SK-N-SH (cell line): ENCODE results near the gene CYP2W1. TPM values are rescaled to one million over a fixed set of nuclear protein-coding genes. Genes with fewer than 3 reads are reported as not detected.
A peak's percentile ranks its signal among the peaks of the same experiment; 100 is the strongest.

Experiments used
- CTCF ChIA-PET: fragments of 300-600, 350-600 bp; formaldehyde crosslinking; extraction: SDS; loops from one replicate; lab custom pipeline; 2021; lab: Yijun Ruan, JAX
- POLR2A ChIA-PET: fragments of 350-600 bp; sonication (Branson Sonifier 250); formaldehyde crosslinking; extraction: SDS; loops from one replicate; lab custom pipeline; 2020; ENCODE audit warnings: antibody characterized with exemption, inconsistent platforms; lab: Yijun Ruan, JAX
- DNase-seq: peaks from one replicate; pipeline ENCODE4 v3.0.0; 2012
- H2AFZ ChIP-seq: fragments of 200-600 bp; sonication (generic); 2 replicates; pipeline ENCODE4 v1.8.1; 2016; ENCODE audit warnings: antibody characterized with exemption, mild to moderate bottlenecking, low read depth
- H3F3A ChIP-seq: fragments of 200-600 bp; sonication (generic); replicated peaks from 2 replicates; pipeline ENCODE3; 2016; ENCODE audit warnings: antibody characterized with exemption, mild to moderate bottlenecking; ENCODE audit not compliant: insufficient read depth
- H3K27ac ChIP-seq, 2 experiments: fragments of 200-500 bp in 1 of 2; fragments of 200-600 bp in 1 of 2; sonication (Bioruptor generic) in 1 of 2; sonication (generic), shearing (Covaris generic) in 1 of 2; 2 replicates each; pipeline versions ENCODE4 v1.5.1 to v1.6.1; 2014 to 2016; ENCODE audit warnings: low read depth in 2 of 2, inconsistent platforms in 1 of 2, low read length in 1 of 2, mild to moderate bottlenecking in 1 of 2, mixed read lengths in 1 of 2
- H3K27me3 ChIP-seq: fragments of 200-600 bp; sonication (generic), shearing (Covaris generic); 2 replicates; pipeline ENCODE4 v1.6.1; 2016; ENCODE audit warnings: mixed run types; ENCODE audit not compliant: insufficient read depth
- H3K36me3 ChIP-seq, 2 experiments: fragments of 200-500 bp in 1 of 2; fragments of 200-600 bp in 1 of 2; sonication (Bioruptor generic) in 1 of 2; sonication (generic) in 1 of 2; replicated peaks in 1 of 2; 2 replicates each; pipeline versions ENCODE3 to v1.5.1; 2014 to 2016; ENCODE audit warnings: low read length in 1 of 2, mild to moderate bottlenecking in 1 of 2; ENCODE audit not compliant: insufficient read depth in 2 of 2, control insufficient read depth in 1 of 2
- H3K4me1 ChIP-seq, 2 experiments: fragments of 200-500 bp in 1 of 2; fragments of 200-600 bp in 1 of 2; sonication (Bioruptor generic) in 1 of 2; sonication (generic), shearing (Covaris generic) in 1 of 2; 2 replicates each; pipeline versions ENCODE4 v1.5.1 to v1.6.1; 2014 to 2016; ENCODE audit warnings: low read depth in 1 of 2, low read length in 1 of 2, mixed run types in 1 of 2; ENCODE audit not compliant: insufficient read depth in 2 of 2, control insufficient read depth in 1 of 2
- H3K4me2 ChIP-seq: fragments of 200-600 bp; sonication (generic), shearing (Covaris generic); 2 replicates; pipeline ENCODE4 v1.6.1; 2017; ENCODE audit warnings: mixed run types
- H3K4me3 ChIP-seq, 2 experiments: fragments of 200-500 bp in 1 of 2; fragments of 200-600 bp in 1 of 2; sonication (Bioruptor generic) in 1 of 2; sonication (generic), shearing (Covaris generic) in 1 of 2; 2 replicates each; pipeline versions ENCODE4 v1.5.1 to v1.8.1; 2014 to 2016; ENCODE audit warnings: low read depth in 2 of 2, inconsistent platforms in 1 of 2, low read length in 1 of 2, mild to moderate bottlenecking in 1 of 2, mixed read lengths in 1 of 2, moderate library complexity in 1 of 2
- H3K79me2 ChIP-seq: fragments of 200-600 bp; sonication (generic); 2 replicates; pipeline ENCODE4 v1.8.1; 2017; ENCODE audit warnings: mild to moderate bottlenecking; ENCODE audit not compliant: insufficient read depth
- H3K9ac ChIP-seq: fragments of 200-600 bp; sonication (generic); 2 replicates; pipeline ENCODE4 v1.6.1; 2017; ENCODE audit warnings: mixed run types
- H3K9me2 ChIP-seq: fragments of 200-600 bp; sonication (generic); 2 replicates; pipeline ENCODE4 v1.6.1; 2017; ENCODE audit warnings: mixed run types
- H3K9me3 ChIP-seq: fragments of 200-600 bp; sonication (generic); 2 replicates; pipeline ENCODE4 v1.6.1; 2017; ENCODE audit warnings: mixed run types, mild to moderate bottlenecking, moderate library complexity
- H4K20me1 ChIP-seq: fragments of 200-600 bp; sonication (generic); 2 replicates; pipeline ENCODE4 v1.6.1; 2017; ENCODE audit warnings: mild to moderate bottlenecking, mixed run types; ENCODE audit not compliant: insufficient read depth
- CHD2 ChIP-seq: fragments of 150-350 bp; IDR thresholded peaks from 2 replicates; pipeline ENCODE4 v1.6.1; 2018; ENCODE audit warnings: low read length; ENCODE audit not compliant: partially characterized antibody
- CTCF ChIP-seq: fragments of 200-600 bp; sonication (generic); IDR thresholded peaks from 2 replicates; pipeline ENCODE4 v1.6.1; 2017; ENCODE audit warnings: antibody characterized with exemption, mild to moderate bottlenecking, moderate library complexity
- FOXJ3 ChIP-seq: sonication (generic); formaldehyde crosslinking; IDR thresholded peaks from 2 replicates; pipeline ENCODE4 v1.5.1; 2020; ENCODE audit warnings: mild to moderate bottlenecking, missing genetic modification reagents
- FOXM1 ChIP-seq: IDR thresholded peaks from 2 replicates; pipeline ENCODE4 v1.4.0; 2012; ENCODE audit warnings: low read depth, mild to moderate bottlenecking
- MAX ChIP-seq: IDR thresholded peaks from 2 replicates; pipeline ENCODE4 v1.4.0; 2012; ENCODE audit warnings: low read depth
- RAD21 ChIP-seq: IDR thresholded peaks from 2 replicates; pipeline ENCODE4 v1.6.1; 2012; ENCODE audit warnings: mild to moderate bottlenecking, low read length
- TAF1 ChIP-seq: IDR thresholded peaks from 2 replicates; pipeline ENCODE4 v1.6.1; 2012; ENCODE audit warnings: low read depth, mild to moderate bottlenecking, low read length, moderate library complexity, borderline replicate concordance
- WGBS: methylation state at CpG from one replicate; pipeline ENCODE4 v1.1.6; 2017; ENCODE audit warnings: low lambda C conversion rate; 5-methylcytosine and 5-hydroxymethylcytosine counted together
- polyA plus RNA-seq, 3 experiments: library from polyadenylated mRNA; depleted of rRNA; stranded (reverse); fragments of >200 nt; gene quantifications; 2 replicates each; pipeline ENCODE4 v1.2.3, GENCODE V29; 2012
- TF ChIP-seq, protein P1 (sequence below): IDR thresholded peaks from 2 replicates; pipeline ENCODE4 v1.4.0; 2012; ENCODE audit warnings: low read depth, borderline replicate concordance
- TF ChIP-seq, protein P2 (sequence below): fragments of 150-350 bp; IDR thresholded peaks from 2 replicates; pipeline ENCODE4 v1.6.1; 2016; ENCODE audit warnings: mild to moderate bottlenecking, low read depth, low read length

CYP2W1 gene
- polyA plus RNA-seq, 1 of the 3 experiments (the other 2 are of a cell fraction), result 0.10 TPM

GRCh38 chr7:958221-959200 is 24.5 kb upstream of the CYP2W1 start:
- Histone ChIP-seq H2AFZ (no peak overlapping the region), H3K36me3 (no peaks in the 10 kb centered on the region), H3F3A (no peaks in the 10 kb centered on the region), H3K9me2 (no peaks in the 10 kb centered on the region), H3K27me3 (peaks cover 7% of the 10 kb centered on the region; the same call in 1 of the 2 replicates), H3K4me2 (no peak overlapping the region), H4K20me1 (0 out of 2 replicates have a peak, but pooled peaks cover under 1% of the 10 kb centered on the region), H3K9ac (no peak overlapping the region), H3K4me3 (no peak overlapping the region), H3K9me3 (no peaks in the 10 kb centered on the region), H3K4me1 (peaks cover 0 to 10% of the 10 kb centered on the region in 2 experiments; a peak in 1 of 4 replicates), H3K27ac (no peak overlapping the region), H3K79me2 (no peaks in the 10 kb centered on the region)
- peak; percentile 78 for DNase-seq
- TF ChIP-seq FOXM1 (no peak), TAF1 (no peak), FOXJ3 (CRISPR knock-in tag) (no peak), CHD2 (no peak), CTCF (no peak), RAD21 (no peak), MAX (no peak)
- TF ChIP-seq, protein P1, sequence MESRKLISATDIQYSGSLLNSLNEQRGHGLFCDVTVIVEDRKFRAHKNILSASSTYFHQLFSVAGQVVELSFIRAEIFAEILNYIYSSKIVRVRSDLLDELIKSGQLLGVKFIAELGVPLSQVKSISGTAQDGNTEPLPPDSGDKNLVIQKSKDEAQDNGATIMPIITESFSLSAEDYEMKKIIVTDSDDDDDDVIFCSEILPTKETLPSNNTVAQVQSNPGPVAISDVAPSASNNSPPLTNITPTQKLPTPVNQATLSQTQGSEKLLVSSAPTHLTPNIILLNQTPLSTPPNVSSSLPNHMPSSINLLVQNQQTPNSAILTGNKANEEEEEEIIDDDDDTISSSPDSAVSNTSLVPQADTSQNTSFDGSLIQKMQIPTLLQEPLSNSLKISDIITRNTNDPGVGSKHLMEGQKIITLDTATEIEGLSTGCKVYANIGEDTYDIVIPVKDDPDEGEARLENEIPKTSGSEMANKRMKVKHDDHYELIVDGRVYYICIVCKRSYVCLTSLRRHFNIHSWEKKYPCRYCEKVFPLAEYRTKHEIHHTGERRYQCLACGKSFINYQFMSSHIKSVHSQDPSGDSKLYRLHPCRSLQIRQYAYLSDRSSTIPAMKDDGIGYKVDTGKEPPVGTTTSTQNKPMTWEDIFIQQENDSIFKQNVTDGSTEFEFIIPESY, result no peak
- TF ChIP-seq, protein P2, sequence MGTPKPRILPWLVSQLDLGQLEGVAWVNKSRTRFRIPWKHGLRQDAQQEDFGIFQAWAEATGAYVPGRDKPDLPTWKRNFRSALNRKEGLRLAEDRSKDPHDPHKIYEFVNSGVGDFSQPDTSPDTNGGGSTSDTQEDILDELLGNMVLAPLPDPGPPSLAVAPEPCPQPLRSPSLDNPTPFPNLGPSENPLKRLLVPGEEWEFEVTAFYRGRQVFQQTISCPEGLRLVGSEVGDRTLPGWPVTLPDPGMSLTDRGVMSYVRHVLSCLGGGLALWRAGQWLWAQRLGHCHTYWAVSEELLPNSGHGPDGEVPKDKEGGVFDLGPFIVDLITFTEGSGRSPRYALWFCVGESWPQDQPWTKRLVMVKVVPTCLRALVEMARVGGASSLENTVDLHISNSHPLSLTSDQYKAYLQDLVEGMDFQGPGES, result no peak
- POLR2A ChIA-PET, result no interaction called here
- 73% methylated on average over 30 of the region's 36 CpGs for WGBS
- CTCF ChIA-PET, result interaction anchor here (0.8 to 11.7 kb wide), 12 partner anchors 9 to 218 kb away, joined by 3 to 99 read pairs (median 3); partner anchors contain the start of gene COX19
